ENCODE results near the gene TMEM218. TPM values are rescaled to one million over a fixed set of nuclear protein-coding genes. Genes with fewer than 3 reads are reported as not detected.
A peak's percentile ranks its signal among the peaks of the same experiment; 100 is the strongest.

The TMEM218 gene
- total and polyA plus RNA-seq, 2 donors (not counting 3 experiments of a cell fraction or from before 2014, with no cell fraction given), result 23.8 to 45.1 TPM

DNA sequence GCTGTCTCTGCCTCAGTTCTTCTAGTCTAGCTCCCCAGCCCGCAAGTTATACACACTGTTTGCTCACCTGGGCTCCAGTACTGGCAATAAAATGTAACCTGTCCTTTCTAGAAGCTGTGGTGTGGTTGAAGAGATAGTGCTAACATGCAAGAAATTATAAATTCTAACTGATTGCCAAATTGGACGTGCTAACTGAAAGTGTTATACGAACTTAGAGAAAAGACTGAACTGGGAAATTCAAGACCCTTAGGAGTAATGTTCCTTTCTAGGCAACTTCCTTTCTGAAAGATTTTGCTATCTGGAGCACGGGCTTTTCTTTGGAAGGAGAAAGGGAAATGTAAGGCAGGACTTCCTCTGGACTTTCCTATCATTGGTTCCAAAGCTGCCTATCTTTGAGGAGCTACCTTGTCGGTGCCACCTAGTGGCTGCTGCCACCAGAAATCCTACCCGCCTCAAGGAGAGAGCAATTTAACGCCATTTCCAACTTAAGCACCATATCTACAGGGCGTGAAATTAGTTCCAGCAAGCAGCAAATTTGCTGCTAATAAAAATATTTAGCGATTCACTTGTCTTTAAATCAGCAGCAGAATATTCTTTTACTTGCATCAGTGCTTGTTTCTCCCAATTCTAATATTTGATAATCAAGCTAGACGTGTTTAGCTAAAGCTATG lies 12.7 kb upstream of the TMEM218 start:
- dilution Hi-C loops (cut with MboI; ENCODE audit: extremely low pct_ligation_motif_present, low sequenced_read_pairs) (no loop called here), intact Hi-C loops (cut with micrococcal nuclease) (no loop called here)
- H3K4me3 ChIP-seq (replicated peaks in 1 of 3; ENCODE audit: insufficient read depth in 1 of 3, low read depth in 1 of 3, low read length in 3 of 3), result no peak overlapping the region
- H3K4me2 ChIP-seq (ENCODE audit: insufficient read depth, low read length), result no peak overlapping the region
- H3K36me3 ChIP-seq (ENCODE audit: control insufficient read depth in 2 of 2, extremely low read depth in 1 of 2, insufficient read depth in 2 of 2, low read length in 2 of 2), result no peaks in the 10 kb centered on the region
- no peaks in the 10 kb centered on the region for H4K20me1 ChIP-seq (replicated peaks; ENCODE audit: control insufficient read depth, extremely low read depth, insufficient read depth, low read length)
- peak; percentile 46 for DNase-seq (ENCODE audit: low read depth, low spot score)
- peak overlapping the region; percentile 95 for H2AFZ ChIP-seq (ENCODE audit: low read depth, low read length)
- TF ChIP-seq, protein P1, sequence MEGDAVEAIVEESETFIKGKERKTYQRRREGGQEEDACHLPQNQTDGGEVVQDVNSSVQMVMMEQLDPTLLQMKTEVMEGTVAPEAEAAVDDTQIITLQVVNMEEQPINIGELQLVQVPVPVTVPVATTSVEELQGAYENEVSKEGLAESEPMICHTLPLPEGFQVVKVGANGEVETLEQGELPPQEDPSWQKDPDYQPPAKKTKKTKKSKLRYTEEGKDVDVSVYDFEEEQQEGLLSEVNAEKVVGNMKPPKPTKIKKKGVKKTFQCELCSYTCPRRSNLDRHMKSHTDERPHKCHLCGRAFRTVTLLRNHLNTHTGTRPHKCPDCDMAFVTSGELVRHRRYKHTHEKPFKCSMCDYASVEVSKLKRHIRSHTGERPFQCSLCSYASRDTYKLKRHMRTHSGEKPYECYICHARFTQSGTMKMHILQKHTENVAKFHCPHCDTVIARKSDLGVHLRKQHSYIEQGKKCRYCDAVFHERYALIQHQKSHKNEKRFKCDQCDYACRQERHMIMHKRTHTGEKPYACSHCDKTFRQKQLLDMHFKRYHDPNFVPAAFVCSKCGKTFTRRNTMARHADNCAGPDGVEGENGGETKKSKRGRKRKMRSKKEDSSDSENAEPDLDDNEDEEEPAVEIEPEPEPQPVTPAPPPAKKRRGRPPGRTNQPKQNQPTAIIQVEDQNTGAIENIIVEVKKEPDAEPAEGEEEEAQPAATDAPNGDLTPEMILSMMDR (IDR thresholded peaks at IDR 0.05; ENCODE audit: extremely low read depth in 1 of 2, insufficient read depth in 1 of 2, low read depth in 1 of 2, low read length in 2 of 2), result peak; percentile 37 to 57
- TF ChIP-seq, protein P2, sequence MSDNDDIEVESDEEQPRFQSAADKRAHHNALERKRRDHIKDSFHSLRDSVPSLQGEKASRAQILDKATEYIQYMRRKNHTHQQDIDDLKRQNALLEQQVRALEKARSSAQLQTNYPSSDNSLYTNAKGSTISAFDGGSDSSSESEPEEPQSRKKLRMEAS (IDR thresholded peaks at IDR 0.05; ENCODE audit: insufficient read depth, insufficient read length), result no peak
- H3K9me1 ChIP-seq (replicated peaks; ENCODE audit: control insufficient read depth, extremely low read depth, insufficient read depth, low read length), result no peaks in the 10 kb centered on the region
- peak; percentile 83 for FAIRE-seq
- H3K9me3 ChIP-seq (replicated peaks; ENCODE audit: control insufficient read depth, insufficient read depth, low read length), result no peaks in the 10 kb centered on the region
- H3K27ac ChIP-seq (ENCODE audit: insufficient read depth, low read depth, low read length), result no peak overlapping the region
- ChIA-PET CTCF (interaction anchor here (0.7 to 4.0 kb wide), 18 partner anchors 9 to 305 kb away, joined by 3 to 39 read pairs (median 4); partner anchors contain the start of genes SLC37A2 and TMEM218), POLR2A (interaction anchor here (1.0 kb wide), 1 partner anchor 12 kb away, joined by 3 read pairs; the partner anchor contains the start of gene TMEM218)
- no peaks in the 10 kb centered on the region for H3K79me2 ChIP-seq (ENCODE audit: control insufficient read depth, insufficient read depth, low read length)
- no TSS peak for BruUV-seq (replicated peaks)
- H3K9ac ChIP-seq (replicated peaks; ENCODE audit: extremely low read depth, insufficient read depth, low read length), result no peak overlapping the region
- H3K27me3 ChIP-seq (ENCODE audit: control insufficient read depth in 2 of 2, insufficient read depth in 2 of 2, low read length in 2 of 2), result peaks cover 15 to 16% of the 10 kb centered on the region in 2 experiments
- H3K4me1 ChIP-seq (ENCODE audit: control insufficient read depth, extremely low read depth, insufficient read depth, low read length), result no peaks in the 10 kb centered on the region
